Stimulated activated CD4-positive, alpha-beta T cell treated with anti-CD3 and anti-CD28 coated beads, Interleukin-1b, Interleukin-23, amount 100 ng/mL, for 48 hours (primary cell): ENCODE measurements around the gene KRTAP21-1.
"Not testable (repeated sequence)": the region's sequence is repeated elsewhere in the genome, so short reads cannot be mapped to it uniquely, and the experiment has no call there.

Source experiments
- DNase-seq: peaks from one replicate; pipeline ENCODE4 v3.0.0-alpha.2; 2020

The KRTAP21-1 gene

GRCh38 chr21:30755328-30755727 is at the start of gene KRTAP21-1:
KRTAP21-1 (minus strand) TSS chr21:30755428; CDS start chr21:30755378, 50 bp downstream.
- not testable (repeated sequence) for DNase-seq

- no peak for DNase-seq
Observed at GRCh38 chr21:30800605-30801004, 45.4 kb upstream of the KRTAP21-1 start.

GRCh38 chr21:30793581-30794314 is 38.5 kb upstream of the KRTAP21-1 start:
- DNase-seq = no peak

DNA sequence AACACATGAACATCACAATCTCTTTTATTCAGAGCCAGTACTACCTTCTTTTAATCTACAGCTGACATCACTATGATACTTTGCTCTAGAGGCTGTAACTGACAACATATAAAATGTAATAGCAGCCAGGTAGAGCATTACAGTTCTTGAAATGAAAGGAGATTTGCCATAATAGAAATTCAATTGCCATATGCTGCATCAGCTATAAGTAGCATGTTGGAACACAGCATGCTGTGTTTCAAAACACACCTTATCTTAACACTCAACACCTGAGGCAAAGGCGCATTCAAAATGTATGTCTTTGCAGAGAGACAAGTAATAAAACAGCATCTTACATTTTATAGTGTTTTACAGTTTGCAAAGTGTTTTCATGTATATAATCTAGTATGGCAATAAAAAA is 24.0 kb upstream of the KRTAP21-1 start:
- no peak for DNase-seq

- DNase-seq = no peak
Observed at GRCh38 chr21:30769724-30770431, 14.7 kb upstream of the KRTAP21-1 start.

DNA sequence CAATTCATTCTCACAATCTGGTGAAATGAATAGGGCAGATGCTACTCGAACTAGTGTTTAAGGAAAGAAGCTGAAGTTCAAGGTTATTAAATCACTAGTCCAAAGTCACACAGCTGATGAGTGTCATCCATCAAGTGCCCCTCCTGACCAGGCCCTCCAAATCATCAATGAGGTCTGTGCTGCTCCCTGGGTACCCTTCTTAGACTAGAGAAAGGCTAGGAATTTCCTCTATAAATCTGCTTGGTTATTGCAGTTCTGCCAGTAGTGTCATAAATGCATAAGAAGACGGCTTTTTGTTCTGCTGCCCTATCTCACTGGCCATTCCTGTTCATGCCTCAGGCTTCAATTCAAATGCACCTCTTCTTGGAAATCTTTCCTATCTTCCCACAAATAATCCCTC is 5.5 kb upstream of the KRTAP21-1 start:
- no peak for DNase-seq

GRCh38 chr21:30758306-30758705 is 3.1 kb upstream of the KRTAP21-1 start:
- DNase-seq = no peak

GRCh38 chr21:30747159-30747558 is 8.1 kb downstream of the KRTAP21-1 start, which contains the start of gene KRTAP21-2:
KRTAP21-2 (minus strand) TSS chr21:30747259; CDS start chr21:30747202, 57 bp downstream.
- DNase-seq = no peak

DNA sequence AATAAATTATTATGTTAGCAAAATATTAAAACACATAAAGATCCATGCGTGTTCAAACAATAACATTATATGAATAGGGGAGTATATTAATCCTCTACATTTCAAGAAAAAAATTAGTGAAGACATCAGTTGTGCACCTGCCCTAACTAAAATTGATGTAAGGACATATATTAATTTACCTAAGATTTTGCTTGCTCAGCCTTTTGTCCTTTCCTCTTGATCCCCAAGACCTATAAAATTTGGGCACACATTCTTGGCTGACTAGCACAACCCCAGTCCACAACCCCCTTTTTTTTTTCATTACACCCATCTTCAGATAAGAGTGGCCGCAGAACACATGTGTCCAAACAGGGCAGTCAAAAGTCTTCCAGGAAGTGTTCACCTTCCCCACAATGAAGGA is 14.8 kb downstream of the KRTAP21-1 start:
- DNase-seq = no peak

DNA sequence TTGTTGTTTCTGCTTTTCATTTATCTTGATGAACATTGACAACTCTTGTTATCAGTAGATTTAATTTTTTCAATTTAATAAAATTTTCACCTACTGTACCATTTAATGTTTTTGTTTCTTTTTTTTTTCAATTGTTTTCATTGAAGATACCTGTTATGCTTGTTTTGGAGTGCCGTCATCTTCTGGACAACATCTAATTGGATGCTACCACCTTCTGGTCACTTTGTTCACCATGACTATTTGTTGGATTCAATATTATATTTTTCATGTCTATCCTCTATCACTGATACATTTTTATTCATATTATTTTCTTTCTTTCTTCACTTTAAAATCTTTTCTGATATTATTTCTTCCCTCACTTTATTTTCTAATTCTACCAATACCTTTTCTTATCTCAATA is 22.2 kb downstream of the KRTAP21-1 start:
- DNase-seq = no peak

DNA sequence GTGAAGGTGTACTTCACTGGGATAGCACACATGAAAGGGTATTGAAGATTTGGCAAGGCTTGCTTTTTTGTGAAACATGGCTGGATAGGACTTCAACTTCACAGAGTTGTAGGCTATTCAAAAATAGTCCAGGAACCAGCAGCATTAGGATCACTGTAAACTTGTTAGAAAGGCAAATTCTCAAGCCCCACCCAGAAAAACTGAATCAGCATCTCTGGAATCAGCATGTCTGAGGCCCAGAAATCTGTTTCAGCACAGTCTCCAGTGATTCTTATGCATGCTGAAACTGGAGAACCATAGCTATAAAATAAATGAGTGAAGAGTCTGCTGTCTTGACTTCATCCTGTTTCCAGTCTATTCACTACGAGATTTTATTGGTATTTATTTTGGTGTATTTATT is 28.5 kb downstream of the KRTAP21-1 start:
- no peak for DNase-seq

GRCh38 chr21:30719401-30719800 is 35.8 kb downstream of the KRTAP21-1 start:
- no peak for DNase-seq

GRCh38 chr21:30718239-30718909 is 36.9 kb downstream of the KRTAP21-1 start, which contains the start of gene KRTAP21-3:
KRTAP21-3 (minus strand) TSS chr21:30718777; CDS start chr21:30718759, 18 bp downstream.
- peak; percentile 8 for DNase-seq

DNA sequence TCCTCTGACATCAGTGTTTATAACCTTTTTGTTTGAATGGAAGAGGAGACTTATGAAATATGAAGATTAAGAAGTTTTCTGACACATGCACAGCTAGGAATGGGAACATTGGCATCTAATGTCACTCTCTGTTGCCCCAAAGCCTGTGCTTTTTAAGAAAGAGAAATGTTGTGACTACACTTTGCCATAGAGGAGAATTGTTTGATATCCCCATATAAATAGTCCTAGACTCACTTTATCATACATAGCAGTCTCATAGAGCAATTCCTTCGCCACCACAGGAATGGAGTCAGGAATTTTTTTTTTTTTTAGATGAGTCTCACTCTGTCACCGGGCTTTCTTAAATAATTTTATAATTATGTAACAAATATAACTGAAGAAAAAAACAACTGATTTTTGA is 38.1 kb downstream of the KRTAP21-1 start:
- no peak for DNase-seq

GRCh38 chr21:30714946-30715345 is 40.3 kb downstream of the KRTAP21-1 start:
- no peak for DNase-seq

GRCh38 chr21:30714456-30714855 is 40.8 kb downstream of the KRTAP21-1 start:
- no peak for DNase-seq

DNA sequence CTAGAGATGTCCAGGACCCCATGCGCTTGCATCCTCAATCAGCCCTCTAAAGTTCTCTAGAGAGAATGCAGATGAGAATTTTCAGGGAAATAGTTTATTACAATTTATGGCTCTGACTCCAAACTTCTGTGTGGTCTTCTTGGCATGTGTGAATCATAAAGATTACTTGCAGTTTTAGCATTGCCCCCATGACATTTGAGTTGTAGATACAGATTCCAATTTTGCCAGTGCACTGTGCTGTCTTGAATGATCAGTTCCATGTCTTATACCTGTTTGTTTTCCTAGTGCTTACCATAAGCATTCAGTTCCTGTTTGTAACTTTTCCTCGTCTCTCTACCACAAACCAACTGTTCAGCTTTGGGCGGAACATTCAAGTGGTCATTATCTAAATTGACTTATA is 41.5 kb downstream of the KRTAP21-1 start:
- no peak for DNase-seq

DNA sequence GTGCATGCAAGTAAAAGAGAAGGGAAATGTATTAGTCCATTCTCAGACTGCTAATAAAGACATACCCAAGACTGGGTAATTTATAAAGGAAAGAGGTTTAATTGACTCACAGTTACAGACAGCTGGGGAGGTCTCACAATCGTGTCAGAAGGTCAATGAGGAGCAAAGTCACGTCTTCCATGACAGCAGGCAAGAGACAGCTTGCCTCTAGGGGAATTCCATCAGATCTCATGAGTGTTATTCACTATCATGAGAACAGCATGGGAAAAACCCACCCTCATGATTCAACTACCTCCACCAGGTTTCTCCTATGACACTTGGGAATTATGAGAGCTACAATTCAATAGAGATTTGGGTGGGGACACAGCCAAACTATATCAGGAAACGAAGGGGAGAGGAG is 44.7 kb downstream of the KRTAP21-1 start:
- peak; percentile 48 for DNase-seq

DNA sequence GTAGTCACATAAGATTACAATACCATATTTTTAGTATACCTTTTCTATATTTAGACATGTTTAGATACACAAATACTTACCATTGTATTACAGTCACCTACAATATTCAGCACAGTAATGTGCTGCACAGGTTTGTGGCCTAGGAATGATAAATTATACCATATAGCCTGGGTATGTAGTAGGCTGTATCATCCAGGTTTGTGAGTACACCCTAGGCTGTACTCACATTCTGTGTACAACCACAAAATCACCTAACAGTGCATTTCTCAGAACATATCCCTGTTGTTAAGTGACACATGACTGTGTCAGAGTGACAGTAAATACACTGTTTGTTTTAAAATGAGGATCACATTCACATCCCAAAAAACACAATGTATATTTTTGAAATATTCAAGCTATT is 47.8 kb downstream of the KRTAP21-1 start:
- no peak for DNase-seq
